ENCODE measurements around the gene CALML3.

- no peak for TF ChIP-seq CTCF (IDR thresholded peaks at IDR 0.05)
- TF ChIP-seq POLR2A (IDR thresholded peaks at IDR 0.05): no peak
These were observed 18.5 kb upstream of the CALML3 start for GRCh38 chr10:5506246-5506645.
